GM10266 (cell line): ENCODE measurements around the gene ANK3.

Experiments
- DNase-seq: peaks from one replicate; pipeline ENCODE4 v3.0.0; 2012; ENCODE audit errors: extremely low spot score
- CTCF ChIP-seq: IDR thresholded peaks from 2 replicates; pipeline ENCODE4 v1.5.1; 2012; ENCODE audit warnings: mild to moderate bottlenecking, low read depth; ENCODE audit not compliant: control insufficient read depth, insufficient read depth; ENCODE audit errors: missing control alignments

The ANK3 gene

GRCh38 chr10:60082744-60083344, 306.8 kb downstream of the ANK3 start:
- DNase-seq = no peak
- TF ChIP-seq CTCF = no peak

DNA sequence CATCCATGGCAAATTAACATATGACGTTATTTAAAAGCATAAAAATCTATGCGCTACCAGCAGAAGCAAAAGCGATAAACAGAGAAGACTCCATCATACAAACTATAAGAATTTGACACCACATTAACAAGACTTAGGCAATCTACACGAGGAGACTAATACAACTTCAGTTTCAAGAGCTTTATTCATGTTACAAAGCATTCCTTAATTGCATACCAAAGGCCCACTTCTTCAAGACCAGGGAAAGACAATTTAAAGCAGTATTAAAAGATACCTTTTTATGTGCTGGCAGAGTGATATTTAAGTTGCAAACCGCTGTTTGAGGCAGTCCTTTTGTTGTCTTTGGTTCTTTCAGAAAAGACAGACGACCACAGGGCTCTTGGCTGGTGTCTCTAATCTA, 307.3 kb downstream of the ANK3 start:
- TF ChIP-seq CTCF = no peak
- no peak for DNase-seq

GRCh38 chr10:60073781-60074656, 315.7 kb downstream of the ANK3 start:
- no peak for TF ChIP-seq CTCF
- peak; percentile 48 for DNase-seq

GRCh38 chr10:60073397-60073780, 316.3 kb downstream of the ANK3 start:
- TF ChIP-seq CTCF = no peak
- DNase-seq = no peak

DNA sequence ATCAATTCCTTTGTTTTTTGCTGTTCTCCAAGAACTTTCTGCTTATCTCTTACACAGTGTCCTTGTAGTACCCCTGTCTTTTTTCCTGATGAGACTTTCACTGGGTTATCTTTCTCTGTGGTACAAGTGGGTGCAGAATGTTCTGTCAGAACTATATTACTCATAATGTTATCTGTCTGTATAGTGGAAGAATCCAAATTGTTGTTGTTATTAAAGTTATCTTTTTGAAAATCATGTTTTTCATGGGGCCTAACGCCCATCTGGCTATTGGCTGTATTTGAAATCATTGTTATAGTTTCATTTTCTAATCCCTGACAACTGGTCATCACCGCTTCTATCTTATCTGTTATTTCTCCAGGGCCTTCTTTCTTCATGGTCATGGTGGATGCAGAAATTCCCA, 320.4 kb downstream of the ANK3 start:
- no peak for DNase-seq

DNA sequence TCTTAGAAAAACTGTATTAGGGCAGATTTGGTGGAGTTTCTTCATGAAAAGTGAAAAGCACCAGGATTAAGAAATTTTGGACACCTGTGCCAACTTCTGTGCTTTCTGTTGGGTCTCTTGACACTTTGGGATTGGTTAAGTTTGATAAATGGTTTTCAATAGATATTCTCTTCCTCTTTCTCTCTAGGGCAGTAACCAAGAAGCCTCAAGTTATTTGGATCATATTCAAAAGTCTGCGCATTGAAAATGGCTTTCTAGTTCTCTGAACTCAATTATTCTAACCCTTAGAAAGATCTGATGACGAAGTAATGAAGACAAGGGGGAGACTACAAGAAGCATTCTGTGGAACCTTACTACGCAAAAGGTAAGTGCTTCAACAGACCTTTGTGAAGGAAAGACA, 339.3 kb downstream of the ANK3 start:
- DNase-seq = no peak
- TF ChIP-seq CTCF = no peak

More for the DNA sequence above, 320.4 kb downstream of the ANK3 start:
- no peak for TF ChIP-seq CTCF

DNA sequence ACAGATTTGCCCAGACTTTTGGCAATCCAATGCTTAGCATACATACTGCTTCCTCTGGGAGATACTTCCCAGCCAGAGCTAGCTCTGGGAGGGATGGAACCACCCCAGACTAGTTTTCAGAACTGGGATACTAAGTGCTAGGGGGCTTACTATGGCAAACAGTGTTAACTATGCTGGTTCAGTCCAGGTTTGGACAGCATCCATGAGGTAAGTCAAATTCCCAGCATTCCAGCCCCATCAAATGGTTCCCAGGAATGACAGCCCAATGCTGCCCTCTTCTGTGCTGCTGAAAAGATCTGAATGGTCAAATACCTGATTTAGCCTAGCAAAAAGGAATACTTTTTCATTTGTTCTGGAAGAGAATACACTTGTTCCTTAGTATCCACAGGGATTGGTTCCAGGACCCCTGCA, 341.6 kb downstream of the ANK3 start:
- peak; percentile 27 for TF ChIP-seq CTCF
- DNase-seq = no peak
